ENCODE data around the gene GPR148. TPM values are rescaled to one million over a fixed set of nuclear protein-coding genes. Genes with fewer than 3 reads are reported as not detected.

The GPR148 gene
- total and polyA plus RNA-seq, 2 experiments from 2014 or later: not detected

GRCh38 chr2:130720036-130720435, 8.8 kb upstream of the GPR148 start:
- Histone ChIP-seq H3K9me3 (ENCODE audit: low read depth) (peaks cover 5% of the 10 kb centered on the region), H2AFZ (no peak overlapping the region), H3K27me3 (no peaks in the 10 kb centered on the region), H4K20me1 (ENCODE audit: insufficient read depth, poor library complexity, severe bottlenecking) (no peaks in the 10 kb centered on the region), H3K4me3 (no peak overlapping the region), H3K36me3 (replicated peaks; ENCODE audit: insufficient read depth, low read depth) (no peaks in the 10 kb centered on the region), H3K4me2 (no peak overlapping the region), H3K79me2 (no peaks in the 10 kb centered on the region), H3K4me1 (ENCODE audit: insufficient read depth) (no peaks in the 10 kb centered on the region), H3K9me2 (replicated peaks; ENCODE audit: insufficient read depth) (no peaks in the 10 kb centered on the region), H3K27ac (no peak overlapping the region)
- no peak for DNase-seq (ENCODE audit: low spot score)
- TF ChIP-seq EZH2phosphoT487 (IDR thresholded peaks at IDR 0.05; ENCODE audit: low read depth, severe bottlenecking, unreplicated experiment): no peak
- no peak for TF ChIP-seq EZH2 (IDR thresholded peaks at IDR 0.05; ENCODE audit: borderline replicate concordance)
- TF ChIP-seq CTCF (IDR thresholded peaks at IDR 0.05; ENCODE audit: poor library complexity): no peak
- WGBS (ENCODE audit: low lambda C conversion rate, missing lambda C conversion rate): 93% methylated on average over 6 of the region's 8 CpGs

GRCh38 chr2:130720528-130720927, 8.3 kb upstream of the GPR148 start:
- WGBS (ENCODE audit: low lambda C conversion rate, missing lambda C conversion rate): 85% methylated on average over 3 of the region's 3 CpGs
- Histone ChIP-seq H3K27ac (no peak overlapping the region), H4K20me1 (ENCODE audit: insufficient read depth, poor library complexity, severe bottlenecking) (no peaks in the 10 kb centered on the region), H3K4me2 (no peak overlapping the region), H3K36me3 (replicated peaks; ENCODE audit: insufficient read depth, low read depth) (no peaks in the 10 kb centered on the region), H3K27me3 (no peaks in the 10 kb centered on the region), H3K9me2 (replicated peaks; ENCODE audit: insufficient read depth) (no peaks in the 10 kb centered on the region), H2AFZ (no peak overlapping the region), H3K79me2 (no peaks in the 10 kb centered on the region), H3K9me3 (ENCODE audit: low read depth) (peaks cover 5% of the 10 kb centered on the region), H3K4me1 (ENCODE audit: insufficient read depth) (no peaks in the 10 kb centered on the region), H3K4me3 (no peak overlapping the region)
- DNase-seq (ENCODE audit: low spot score): no peak
- TF ChIP-seq EZH2 (IDR thresholded peaks at IDR 0.05; ENCODE audit: borderline replicate concordance) (no peak), EZH2phosphoT487 (IDR thresholded peaks at IDR 0.05; ENCODE audit: low read depth, severe bottlenecking, unreplicated experiment) (no peak), CTCF (IDR thresholded peaks at IDR 0.05; ENCODE audit: poor library complexity) (no peak)

GRCh38 chr2:130724455-130724854, 4.4 kb upstream of the GPR148 start:
- H3K4me3 ChIP-seq: no peak overlapping the region
- no peaks in the 10 kb centered on the region for H3K36me3 ChIP-seq (replicated peaks; ENCODE audit: insufficient read depth, low read depth)
- no peak overlapping the region for H3K27ac ChIP-seq
- no peaks in the 10 kb centered on the region for H3K9me2 ChIP-seq (replicated peaks; ENCODE audit: insufficient read depth)
- peaks cover 5% of the 10 kb centered on the region for H3K9me3 ChIP-seq (ENCODE audit: low read depth)
- H3K27me3 ChIP-seq: no peaks in the 10 kb centered on the region
- no peaks in the 10 kb centered on the region for H3K79me2 ChIP-seq
- H2AFZ ChIP-seq: no peak overlapping the region
- no peak for DNase-seq (ENCODE audit: low spot score)
- WGBS (ENCODE audit: low lambda C conversion rate, missing lambda C conversion rate): 87% methylated on average over 2 of the region's 2 CpGs
- TF ChIP-seq EZH2 (IDR thresholded peaks at IDR 0.05; ENCODE audit: borderline replicate concordance) (no peak), CTCF (IDR thresholded peaks at IDR 0.05; ENCODE audit: poor library complexity) (no peak), EZH2phosphoT487 (IDR thresholded peaks at IDR 0.05; ENCODE audit: low read depth, severe bottlenecking, unreplicated experiment) (no peak)
- H4K20me1 ChIP-seq (ENCODE audit: insufficient read depth, poor library complexity, severe bottlenecking): no peaks in the 10 kb centered on the region
- peaks cover 10% of the 10 kb centered on the region for H3K4me1 ChIP-seq (ENCODE audit: insufficient read depth)
- no peak overlapping the region for H3K4me2 ChIP-seq

All from hepatocyte (in vitro differentiated cells).